HG03025 (cell line): ENCODE results near the gene CYFIP1.

Experiments
- ATAC-seq: cut with Tn5 transposase; IDR thresholded peaks from one replicate; pipeline ENCODE4 v1.9.1; 2021; ENCODE audit warnings: mild to moderate bottlenecking, moderate library complexity; ENCODE audit not compliant: unreplicated experiment, low FRiP score

CYFIP1 gene

DNA sequence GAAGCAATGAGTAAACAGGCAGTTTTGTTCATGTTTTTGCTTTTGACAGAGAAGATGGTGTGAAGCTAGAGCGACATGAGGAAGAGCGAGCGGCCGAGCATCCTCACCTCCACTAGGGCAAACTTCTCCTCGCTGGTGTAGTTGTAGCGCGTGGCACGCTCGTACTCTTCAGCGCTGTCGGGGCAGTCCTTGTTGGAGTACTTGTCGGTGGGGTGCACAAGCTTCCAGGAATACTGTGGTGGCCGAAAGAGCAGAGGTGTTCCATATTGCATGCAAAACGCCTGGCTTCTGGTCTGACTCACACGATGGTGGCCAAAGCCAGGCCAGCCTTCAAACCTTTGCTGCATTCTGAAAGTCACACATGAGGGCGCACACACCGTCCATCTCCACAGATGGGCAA lies 54.3 kb downstream of the CYFIP1 start:
- no peak for ATAC-seq

GRCh38 chr15:22922003-22922402 lies 58.2 kb downstream of the CYFIP1 start:
- ATAC-seq = no peak

GRCh38 chr15:22919171-22919570 lies 61.0 kb downstream of the CYFIP1 start:
- ATAC-seq = no peak

DNA sequence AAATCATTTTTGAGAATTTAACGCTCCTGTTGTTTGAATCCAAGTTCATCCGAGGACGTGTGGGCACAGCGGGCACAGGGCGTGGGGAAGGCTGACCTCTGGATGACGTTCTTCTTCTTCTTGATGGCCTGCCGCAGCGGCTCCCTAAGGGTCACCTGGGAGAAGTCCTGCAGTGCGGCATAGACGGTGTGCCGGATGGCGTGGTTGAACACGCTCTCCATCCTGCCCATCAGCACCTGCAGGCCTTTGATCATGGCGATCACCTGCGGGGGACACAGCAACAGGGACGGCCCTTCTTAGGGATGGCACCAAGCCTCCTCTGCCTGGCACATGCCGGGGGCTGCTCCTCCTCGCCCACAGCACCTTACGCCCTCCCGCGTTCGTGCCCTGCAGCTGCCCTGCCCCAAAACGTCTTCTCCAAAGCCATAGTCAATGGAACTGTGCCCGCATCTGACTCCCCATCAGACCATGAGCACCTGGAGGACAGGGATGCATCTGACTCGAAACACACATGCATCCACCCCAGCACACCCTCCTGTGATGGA lies 61.5 kb downstream of the CYFIP1 start:
- ATAC-seq = no peak

DNA sequence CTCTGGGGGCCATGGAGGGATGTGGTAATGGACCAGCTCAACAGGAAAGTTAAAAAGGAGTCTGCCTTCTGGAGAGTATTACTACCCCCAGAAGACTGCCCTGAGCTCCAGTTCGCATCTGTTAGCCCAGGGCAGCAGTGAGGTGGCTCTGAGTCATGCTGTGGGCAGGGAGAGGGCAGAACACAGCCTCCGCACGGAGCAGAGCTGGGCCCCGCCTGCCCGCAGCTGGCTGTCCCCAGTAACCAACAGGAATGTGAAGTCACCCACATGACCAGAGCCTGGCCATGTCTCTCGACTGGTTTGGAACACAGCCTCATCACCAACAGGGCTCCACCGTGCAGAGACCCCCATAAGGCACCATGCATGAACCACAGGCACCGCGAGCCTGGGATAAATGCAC lies 62.1 kb downstream of the CYFIP1 start:
- no peak for ATAC-seq

DNA sequence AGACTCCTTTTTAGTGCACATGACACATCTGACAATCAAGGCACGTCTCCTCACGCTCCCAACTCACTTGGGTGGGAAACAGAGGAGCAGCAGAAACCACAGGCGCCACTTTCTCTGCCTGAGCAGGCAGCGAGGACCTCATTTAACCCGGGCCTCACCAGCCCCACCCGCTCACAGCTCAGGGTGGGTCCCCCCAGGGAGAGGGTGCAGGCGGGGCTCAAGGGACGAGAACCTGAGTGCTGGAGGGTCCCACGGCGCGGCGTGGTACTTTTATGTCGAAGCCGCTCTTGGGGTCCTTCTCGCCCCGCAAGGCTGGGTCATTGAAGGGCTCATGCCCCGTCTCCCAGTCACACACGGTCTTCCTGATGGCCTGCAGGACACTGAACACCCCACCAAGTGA lies 62.6 kb downstream of the CYFIP1 start:
- no peak for ATAC-seq

- no peak for ATAC-seq
Observed at GRCh38 chr15:22916606-22917350, 63.4 kb downstream of the CYFIP1 start.

GRCh38 chr15:22915866-22916515 lies 64.2 kb downstream of the CYFIP1 start:
- no peak for ATAC-seq

GRCh38 chr15:22913646-22914380 lies 66.4 kb downstream of the CYFIP1 start:
- no peak for ATAC-seq

GRCh38 chr15:22912256-22912655 lies 67.9 kb downstream of the CYFIP1 start:
- no peak for ATAC-seq

GRCh38 chr15:22911306-22911705 lies 68.9 kb downstream of the CYFIP1 start:
- ATAC-seq = no peak

DNA sequence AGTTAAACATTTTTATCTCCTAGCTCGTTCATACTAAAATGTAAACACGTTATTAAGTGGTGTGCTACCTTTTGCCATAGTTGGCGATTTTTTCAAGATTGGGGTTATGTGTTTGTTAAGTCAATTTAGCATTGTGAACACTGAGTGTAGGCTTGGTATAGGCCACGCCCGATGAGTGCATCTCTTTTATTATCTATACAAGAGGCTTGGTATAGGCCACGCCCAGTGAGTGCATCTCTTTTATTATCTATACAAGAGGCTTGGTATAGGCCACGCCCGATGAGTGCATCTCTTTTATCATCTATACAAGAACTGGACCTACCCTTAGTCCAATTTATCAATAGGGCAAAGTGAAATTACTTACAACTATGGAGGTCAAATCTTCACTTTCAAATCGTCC lies 71.3 kb downstream of the CYFIP1 start:
- ATAC-seq = no peak

- no peak for ATAC-seq
Observed at GRCh38 chr15:22907161-22907950, 72.8 kb downstream of the CYFIP1 start.

DNA sequence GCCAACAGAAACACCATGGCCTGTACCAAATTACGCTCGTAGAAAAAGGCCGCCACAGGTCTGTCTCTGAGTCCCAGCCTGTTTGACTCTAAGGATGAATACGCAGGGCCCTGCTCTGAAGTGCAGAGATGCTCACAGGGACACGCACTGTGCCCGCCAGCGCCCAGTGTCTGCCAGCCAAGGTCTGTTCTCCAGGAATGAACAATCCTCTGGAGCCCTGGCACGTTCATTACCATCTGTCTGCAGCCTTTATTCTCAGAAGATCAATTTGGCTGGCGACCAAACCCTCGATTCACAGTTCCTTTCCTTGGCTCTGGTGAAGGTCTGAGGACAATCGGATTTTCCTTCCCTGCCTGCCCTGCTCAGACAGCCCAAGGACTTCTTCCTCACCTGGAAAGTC lies 75.4 kb downstream of the CYFIP1 start:
- ATAC-seq = no peak

- ATAC-seq = no peak
Observed at GRCh38 chr15:22903961-22904534, 76.1 kb downstream of the CYFIP1 start.

GRCh38 chr15:22903427-22903826 lies 76.7 kb downstream of the CYFIP1 start:
- no peak for ATAC-seq

DNA sequence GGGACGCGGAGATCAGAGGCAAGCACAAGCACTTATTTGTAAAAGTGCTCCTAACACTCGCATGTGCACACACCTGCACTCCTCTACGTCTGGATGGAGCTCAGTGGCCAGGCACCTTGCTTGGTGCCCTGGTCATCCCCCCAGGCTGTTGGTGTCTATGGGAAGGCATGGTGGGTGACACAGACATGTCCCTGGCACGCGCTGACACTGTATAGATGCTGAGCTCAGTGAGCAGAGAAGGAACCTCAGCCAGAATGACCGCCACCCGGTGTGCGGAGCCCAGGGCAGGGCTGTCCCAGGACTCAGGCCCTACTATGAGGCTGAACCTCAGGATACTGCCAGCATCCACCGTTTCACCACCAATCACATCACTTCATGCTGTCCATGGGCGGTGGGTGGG lies 77.2 kb downstream of the CYFIP1 start:
- no peak for ATAC-seq

DNA sequence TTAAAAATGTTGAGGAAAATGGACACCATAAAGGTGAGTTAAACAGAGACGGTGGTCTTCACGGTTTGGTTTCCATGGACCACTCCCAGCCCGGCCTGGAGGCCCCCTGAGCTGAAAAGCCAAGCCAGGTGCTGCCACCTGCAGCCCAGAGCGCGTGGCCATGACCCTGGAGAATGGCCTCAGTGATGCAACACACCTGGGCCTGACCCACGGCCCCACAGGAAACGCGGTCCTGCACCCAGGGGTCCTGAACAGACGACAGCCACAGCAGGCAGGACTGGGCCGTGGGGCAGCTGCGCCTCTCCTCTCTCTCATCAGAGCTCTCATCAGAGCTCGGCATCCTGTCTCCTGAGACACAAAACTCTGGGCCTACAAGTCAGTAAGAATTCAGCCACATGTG lies 77.6 kb downstream of the CYFIP1 start:
- no peak for ATAC-seq

GRCh38 chr15:22902046-22902445 lies 78.1 kb downstream of the CYFIP1 start:
- no peak for ATAC-seq

- no peak for ATAC-seq
Observed at GRCh38 chr15:22895465-22896190, 84.5 kb downstream of the CYFIP1 start.
